Stimulated activated CD8-positive, alpha-beta memory T cell treated with anti-CD3 and anti-CD28 coated beads, Interleukin-4, amount 100 ng/mL, for 48 hours (primary cell): ENCODE results near the gene SOX13.

Source experiments
- DNase-seq: peaks from one replicate; pipeline ENCODE4 v3.0.0-alpha.2; 2020

SOX13 gene

GRCh38 chr1:204132718-204133117 lies 59.8 kb downstream of the SOX13 start:
- no peak for DNase-seq

- no peak for DNase-seq
These were observed 61.2 kb downstream of the SOX13 start for GRCh38 chr1:204134103-204134502.

GRCh38 chr1:204136814-204137213 lies 63.9 kb downstream of the SOX13 start:
- no peak for DNase-seq

GRCh38 chr1:204139088-204139487 lies 66.2 kb downstream of the SOX13 start:
- no peak for DNase-seq

GRCh38 chr1:204139952-204140351 lies 67.0 kb downstream of the SOX13 start:
- DNase-seq = no peak

- DNase-seq = no peak
These were observed 68.2 kb downstream of the SOX13 start for GRCh38 chr1:204141131-204141530.

GRCh38 chr1:204142032-204142974 lies 69.4 kb downstream of the SOX13 start:
- no peak for DNase-seq

- DNase-seq = no peak
These were observed 70.5 kb downstream of the SOX13 start for GRCh38 chr1:204143276-204144041.

GRCh38 chr1:204145033-204145504 lies 72.2 kb downstream of the SOX13 start:
- DNase-seq = no peak

- DNase-seq = no peak
These were observed 73.4 kb downstream of the SOX13 start for GRCh38 chr1:204146309-204146708.

- no peak for DNase-seq
These were observed 74.0 kb downstream of the SOX13 start for GRCh38 chr1:204146965-204147364.

- DNase-seq = no peak
These were observed 74.8 kb downstream of the SOX13 start for GRCh38 chr1:204147406-204148383.

GRCh38 chr1:204149107-204149506 lies 76.2 kb downstream of the SOX13 start:
- no peak for DNase-seq

GRCh38 chr1:204149635-204150565 lies 77.0 kb downstream of the SOX13 start:
- DNase-seq = no peak

GRCh38 chr1:204150702-204151551 lies 78.0 kb downstream of the SOX13 start:
- DNase-seq = no peak

- peak; percentile 58 for DNase-seq
These were observed 78.8 kb downstream of the SOX13 start, which contains the start of gene ETNK2 for GRCh38 chr1:204151552-204152309. Gene ETNK2, minus strand, starts transcription at chr1:204152044. Its CDS starts 192 bp downstream, at chr1:204151852.

GRCh38 chr1:204152310-204153044 lies 79.6 kb downstream of the SOX13 start:
- no peak for DNase-seq

GRCh38 chr1:204153667-204154066 lies 80.8 kb downstream of the SOX13 start:
- DNase-seq = no peak
